HCT116 (cell line): ENCODE results near the gene GNG12.

ENCODE experiments used
- EGR1 ChIP-seq: IDR thresholded peaks from 2 replicates; pipeline ENCODE4 v1.6.1; 2012; ENCODE audit warnings: low read depth
- EZH2 ChIP-seq: fragments of 200-600 bp; sonication (generic); IDR thresholded peaks from 2 replicates; pipeline ENCODE4 v1.6.1; 2017; ENCODE audit warnings: antibody characterized with exemption, mixed run types
- EZH2phosphoT487 ChIP-seq: fragments of 200-600 bp; IDR thresholded peaks from 2 replicates; pipeline ENCODE4 v1.6.1; 2018; ENCODE audit warnings: antibody characterized with exemption, borderline replicate concordance
- POLR2A ChIP-seq: IDR thresholded peaks from 2 replicates; pipeline ENCODE4 v1.7.0; 2011; ENCODE audit warnings: borderline replicate concordance; ENCODE audit not compliant: insufficient read depth, insufficient read length; ENCODE audit errors: extremely low read depth
- POLR2AphosphoS5 ChIP-seq: IDR thresholded peaks from 2 replicates; pipeline ENCODE4 v1.6.1; 2011; ENCODE audit warnings: mild to moderate bottlenecking, low read depth, low read length, moderate library complexity
- SIN3A ChIP-seq: IDR thresholded peaks from 2 replicates; pipeline ENCODE4 v1.6.1; 2012; ENCODE audit warnings: low read depth
- SP1 ChIP-seq: IDR thresholded peaks from 2 replicates; pipeline ENCODE4 v1.6.1; 2012; ENCODE audit warnings: low read depth
- SRF ChIP-seq: IDR thresholded peaks from 2 replicates; pipeline ENCODE4 v1.6.1; 2012; ENCODE audit warnings: low read depth
- TCF7L2 ChIP-seq: IDR thresholded peaks from 2 replicates; pipeline ENCODE4 v1.7.0; 2011; ENCODE audit warnings: borderline replicate concordance, inconsistent platforms; ENCODE audit not compliant: insufficient read depth, insufficient read length; ENCODE audit errors: extremely low read depth
- YY1 ChIP-seq: IDR thresholded peaks from 2 replicates; pipeline ENCODE4 v1.6.1; 2011; ENCODE audit warnings: low read length, low read depth, moderate library complexity, mild to moderate bottlenecking; ENCODE audit not compliant: insufficient replicate concordance; ENCODE audit errors: extremely low read depth
- ZNF274 ChIP-seq: fragments of 200-500 bp; sonication (Bioruptor generic); IDR thresholded peaks from 2 replicates; pipeline ENCODE4 v1.6.1; 2014; ENCODE audit warnings: mild to moderate bottlenecking, low read depth, low read length, inconsistent platforms
- TF ChIP-seq, protein P1 (sequence below), 3 experiments: fragments of 200-600 bp in 1 of 3; sonication (generic) in 1 of 3; IDR thresholded peaks in 2 of 3; conservative IDR thresholded peaks in 1 of 3; 2 replicates each; pipeline ENCODE4 v1.5.1; 2012 to 2017; ENCODE audit warnings: low read depth in 2 of 3, low read length in 2 of 3, antibody characterized with exemption in 1 of 3, borderline replicate concordance in 1 of 3, control low read depth in 1 of 3, mild to moderate bottlenecking in 1 of 3, mixed read lengths in 1 of 3, mixed run types in 1 of 3, moderate library complexity in 1 of 3; ENCODE audit not compliant: insufficient read depth in 1 of 3
- TF ChIP-seq, protein P2 (sequence below): IDR thresholded peaks from 2 replicates; pipeline ENCODE4 v1.6.1; 2012
- TF ChIP-seq, protein P3 (sequence below): IDR thresholded peaks from 2 replicates; pipeline ENCODE4 v1.6.1; 2012; ENCODE audit warnings: low read depth

DNA sequence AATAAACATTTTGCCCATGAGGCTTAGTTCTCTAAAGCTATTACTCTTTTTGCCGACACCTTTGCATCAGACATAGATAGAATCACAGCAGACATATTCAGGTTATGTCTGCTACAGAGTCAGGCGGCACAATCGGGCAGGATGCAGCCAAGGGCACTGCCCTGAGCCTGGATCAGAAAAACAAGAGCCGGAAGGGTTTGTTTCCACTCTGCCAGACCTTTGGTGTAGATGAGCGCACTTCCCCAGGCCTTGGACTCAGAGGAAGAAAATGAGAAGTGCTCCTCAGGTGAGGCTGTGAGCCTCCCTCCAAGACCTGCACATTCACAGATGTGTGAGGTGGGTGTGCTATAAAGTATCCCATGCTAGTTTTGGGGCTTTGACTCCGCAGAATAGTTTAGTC is 43.7 kb downstream of the GNG12 start:
- TF ChIP-seq TCF7L2, result no peak
- TF ChIP-seq, protein P1, sequence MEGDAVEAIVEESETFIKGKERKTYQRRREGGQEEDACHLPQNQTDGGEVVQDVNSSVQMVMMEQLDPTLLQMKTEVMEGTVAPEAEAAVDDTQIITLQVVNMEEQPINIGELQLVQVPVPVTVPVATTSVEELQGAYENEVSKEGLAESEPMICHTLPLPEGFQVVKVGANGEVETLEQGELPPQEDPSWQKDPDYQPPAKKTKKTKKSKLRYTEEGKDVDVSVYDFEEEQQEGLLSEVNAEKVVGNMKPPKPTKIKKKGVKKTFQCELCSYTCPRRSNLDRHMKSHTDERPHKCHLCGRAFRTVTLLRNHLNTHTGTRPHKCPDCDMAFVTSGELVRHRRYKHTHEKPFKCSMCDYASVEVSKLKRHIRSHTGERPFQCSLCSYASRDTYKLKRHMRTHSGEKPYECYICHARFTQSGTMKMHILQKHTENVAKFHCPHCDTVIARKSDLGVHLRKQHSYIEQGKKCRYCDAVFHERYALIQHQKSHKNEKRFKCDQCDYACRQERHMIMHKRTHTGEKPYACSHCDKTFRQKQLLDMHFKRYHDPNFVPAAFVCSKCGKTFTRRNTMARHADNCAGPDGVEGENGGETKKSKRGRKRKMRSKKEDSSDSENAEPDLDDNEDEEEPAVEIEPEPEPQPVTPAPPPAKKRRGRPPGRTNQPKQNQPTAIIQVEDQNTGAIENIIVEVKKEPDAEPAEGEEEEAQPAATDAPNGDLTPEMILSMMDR (IDR thresholded peaks at IDR 0.05 in 2 of 3, conservative IDR thresholded peaks at IDR 0.05 in 1 of 3; ENCODE audit: borderline replicate concordance in 1 of 3, insufficient read depth in 1 of 3, low read depth in 2 of 3, low read length in 2 of 3), result no peak
- TF ChIP-seq POLR2A, result no peak
- TF ChIP-seq ZNF274, result no peak
- TF ChIP-seq SP1, result no peak
- TF ChIP-seq, protein P2, sequence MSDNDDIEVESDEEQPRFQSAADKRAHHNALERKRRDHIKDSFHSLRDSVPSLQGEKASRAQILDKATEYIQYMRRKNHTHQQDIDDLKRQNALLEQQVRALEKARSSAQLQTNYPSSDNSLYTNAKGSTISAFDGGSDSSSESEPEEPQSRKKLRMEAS, result no peak
- TF ChIP-seq EZH2, result no peak
- TF ChIP-seq EGR1, result no peak
- no peak for TF ChIP-seq YY1
- TF ChIP-seq SRF, result no peak
- TF ChIP-seq POLR2AphosphoS5, result no peak
- no peak for TF ChIP-seq EZH2phosphoT487
- TF ChIP-seq, protein P3, sequence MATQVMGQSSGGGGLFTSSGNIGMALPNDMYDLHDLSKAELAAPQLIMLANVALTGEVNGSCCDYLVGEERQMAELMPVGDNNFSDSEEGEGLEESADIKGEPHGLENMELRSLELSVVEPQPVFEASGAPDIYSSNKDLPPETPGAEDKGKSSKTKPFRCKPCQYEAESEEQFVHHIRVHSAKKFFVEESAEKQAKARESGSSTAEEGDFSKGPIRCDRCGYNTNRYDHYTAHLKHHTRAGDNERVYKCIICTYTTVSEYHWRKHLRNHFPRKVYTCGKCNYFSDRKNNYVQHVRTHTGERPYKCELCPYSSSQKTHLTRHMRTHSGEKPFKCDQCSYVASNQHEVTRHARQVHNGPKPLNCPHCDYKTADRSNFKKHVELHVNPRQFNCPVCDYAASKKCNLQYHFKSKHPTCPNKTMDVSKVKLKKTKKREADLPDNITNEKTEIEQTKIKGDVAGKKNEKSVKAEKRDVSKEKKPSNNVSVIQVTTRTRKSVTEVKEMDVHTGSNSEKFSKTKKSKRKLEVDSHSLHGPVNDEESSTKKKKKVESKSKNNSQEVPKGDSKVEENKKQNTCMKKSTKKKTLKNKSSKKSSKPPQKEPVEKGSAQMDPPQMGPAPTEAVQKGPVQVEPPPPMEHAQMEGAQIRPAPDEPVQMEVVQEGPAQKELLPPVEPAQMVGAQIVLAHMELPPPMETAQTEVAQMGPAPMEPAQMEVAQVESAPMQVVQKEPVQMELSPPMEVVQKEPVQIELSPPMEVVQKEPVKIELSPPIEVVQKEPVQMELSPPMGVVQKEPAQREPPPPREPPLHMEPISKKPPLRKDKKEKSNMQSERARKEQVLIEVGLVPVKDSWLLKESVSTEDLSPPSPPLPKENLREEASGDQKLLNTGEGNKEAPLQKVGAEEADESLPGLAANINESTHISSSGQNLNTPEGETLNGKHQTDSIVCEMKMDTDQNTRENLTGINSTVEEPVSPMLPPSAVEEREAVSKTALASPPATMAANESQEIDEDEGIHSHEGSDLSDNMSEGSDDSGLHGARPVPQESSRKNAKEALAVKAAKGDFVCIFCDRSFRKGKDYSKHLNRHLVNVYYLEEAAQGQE, result no peak
- TF ChIP-seq SIN3A, result no peak
